ENCODE results near the gene HSPA9.
A peak's percentile ranks its signal among the peaks of the same experiment; 100 is the strongest.
"Not testable (repeated sequence)": the region's sequence is repeated elsewhere in the genome, so short reads cannot be mapped to it uniquely, and the experiment has no call there.

Gene HSPA9

GRCh38 chr5:138515556-138516245, 59.5 kb downstream of the HSPA9 start:
- H3K56ac ChIP-seq (ENCODE audit: low read length) = no peak overlapping the region
- H3K27me3 ChIP-seq (ENCODE audit: insufficient read depth, low read length, poor library complexity) = no peaks in the 10 kb centered on the region
- H3K79me2 ChIP-seq (ENCODE audit: control insufficient read depth, insufficient read depth, low read length) = peaks cover 12% of the 10 kb centered on the region
- no peak overlapping the region for H3K23ac ChIP-seq (ENCODE audit: low read length)
- H2BK5ac ChIP-seq (ENCODE audit: low read length) = no peak overlapping the region
- H4K8ac ChIP-seq (ENCODE audit: low read depth, low read length) = no peak overlapping the region
- no peak for DNase-seq
- H2BK15ac ChIP-seq (replicated peaks; ENCODE audit: low read depth) = no peak overlapping the region
- H3K79me1 ChIP-seq (ENCODE audit: low read length) = peaks cover 4% of the 10 kb centered on the region
- no peak overlapping the region for H3K4me2 ChIP-seq (ENCODE audit: low read length)
- H4K5ac ChIP-seq (ENCODE audit: low read length) = no peak overlapping the region
- no peak overlapping the region for H2BK120ac ChIP-seq (ENCODE audit: low read depth, low read length)
- no peak overlapping the region for H3K18ac ChIP-seq (ENCODE audit: low read length)
- H3K27ac ChIP-seq (ENCODE audit: low read depth, low read length) = no peak overlapping the region
- no peak overlapping the region for H2AK5ac ChIP-seq (ENCODE audit: low read length)
- H3K9ac ChIP-seq (ENCODE audit: low read length) = no peak overlapping the region
- no CpG with 5 or more reads among the region's 3 CpGs for WGBS (ENCODE audit: extremely low coverage, insufficient coverage, low lambda C conversion rate)
- H3K36me3 ChIP-seq (ENCODE audit: control insufficient read depth, insufficient read depth, low read length) = peaks cover 5% of the 10 kb centered on the region
- H3K4me1 ChIP-seq (ENCODE audit: control insufficient read depth, low read depth, low read length) = no peaks in the 10 kb centered on the region
- H3K4me3 ChIP-seq (ENCODE audit: low read length) = no peak overlapping the region
- H3K4ac ChIP-seq (ENCODE audit: low read depth, low read length) = no peak overlapping the region

GRCh38 chr5:138514021-138514420, 61.2 kb downstream of the HSPA9 start:
- Histone ChIP-seq H3K27me3 (ENCODE audit: insufficient read depth, low read length, poor library complexity) (no peaks in the 10 kb centered on the region), H2BK5ac (ENCODE audit: low read length) (no peak overlapping the region), H4K5ac (ENCODE audit: low read length) (no peak overlapping the region), H2AK5ac (ENCODE audit: low read length) (no peak overlapping the region), H3K4me1 (ENCODE audit: control insufficient read depth, low read depth, low read length) (no peaks in the 10 kb centered on the region), H3K4me3 (ENCODE audit: low read length) (no peak overlapping the region), H2BK120ac (ENCODE audit: low read depth, low read length) (no peak overlapping the region), H3K27ac (ENCODE audit: low read depth, low read length) (no peak overlapping the region), H3K56ac (ENCODE audit: low read length) (no peak overlapping the region), H2BK15ac (replicated peaks; ENCODE audit: low read depth) (no peak overlapping the region), H3K4ac (ENCODE audit: low read depth, low read length) (no peak overlapping the region), H4K8ac (ENCODE audit: low read depth, low read length) (no peak overlapping the region), H3K4me2 (ENCODE audit: low read length) (no peak overlapping the region), H3K79me2 (ENCODE audit: control insufficient read depth, insufficient read depth, low read length) (peaks cover 4% of the 10 kb centered on the region), H3K18ac (ENCODE audit: low read length) (no peak overlapping the region), H3K79me1 (ENCODE audit: low read length) (peaks cover 2% of the 10 kb centered on the region), H3K9ac (ENCODE audit: low read length) (no peak overlapping the region), H3K36me3 (ENCODE audit: control insufficient read depth, insufficient read depth, low read length) (peaks cover 7% of the 10 kb centered on the region), H3K23ac (ENCODE audit: low read length) (no peak overlapping the region)
- DNase-seq = no peak
- no CpG with 5 or more reads among the region's 1 CpG for WGBS (ENCODE audit: extremely low coverage, insufficient coverage, low lambda C conversion rate)

GRCh38 chr5:138508958-138509357, 66.2 kb downstream of the HSPA9 start:
- Histone ChIP-seq H3K4me2 (ENCODE audit: low read length) (no peak overlapping the region), H3K36me3 (ENCODE audit: control insufficient read depth, insufficient read depth, low read length) (peaks cover 8% of the 10 kb centered on the region), H2BK120ac (ENCODE audit: low read depth, low read length) (no peak overlapping the region), H3K27me3 (ENCODE audit: insufficient read depth, low read length, poor library complexity) (no peaks in the 10 kb centered on the region), H4K8ac (ENCODE audit: low read depth, low read length) (no peak overlapping the region), H3K56ac (ENCODE audit: low read length) (no peak overlapping the region), H3K79me1 (ENCODE audit: low read length) (no peaks in the 10 kb centered on the region), H2BK15ac (replicated peaks; ENCODE audit: low read depth) (no peak overlapping the region), H2BK5ac (ENCODE audit: low read length) (no peak overlapping the region), H3K27ac (ENCODE audit: low read depth, low read length) (no peak overlapping the region), H3K4me3 (ENCODE audit: low read length) (no peak overlapping the region), H2AK5ac (ENCODE audit: low read length) (no peak overlapping the region), H3K79me2 (ENCODE audit: control insufficient read depth, insufficient read depth, low read length) (no peaks in the 10 kb centered on the region), H3K4ac (ENCODE audit: low read depth, low read length) (no peak overlapping the region), H3K23ac (ENCODE audit: low read length) (no peak overlapping the region), H3K9ac (ENCODE audit: low read length) (no peak overlapping the region), H3K4me1 (ENCODE audit: control insufficient read depth, low read depth, low read length) (no peaks in the 10 kb centered on the region), H3K18ac (ENCODE audit: low read length) (no peak overlapping the region), H4K5ac (ENCODE audit: low read length) (no peak overlapping the region)
- DNase-seq = peak; percentile 60
- WGBS (ENCODE audit: extremely low coverage, insufficient coverage, low lambda C conversion rate) = no CpG with 5 or more reads among the region's 3 CpGs

GRCh38 chr5:138507485-138507884, 67.7 kb downstream of the HSPA9 start:
- not testable (repeated sequence) for H3K79me1 ChIP-seq (ENCODE audit: low read length)

GRCh38 chr5:138506370-138507306, 68.6 kb downstream of the HSPA9 start:
- H3K23ac ChIP-seq (ENCODE audit: low read length) = no peak overlapping the region
- no peaks in the 10 kb centered on the region for H3K79me1 ChIP-seq (ENCODE audit: low read length)
- peaks cover 5% of the 10 kb centered on the region for H3K36me3 ChIP-seq (ENCODE audit: control insufficient read depth, insufficient read depth, low read length)
- no peak overlapping the region for H3K9ac ChIP-seq (ENCODE audit: low read length)
- no peaks in the 10 kb centered on the region for H3K27me3 ChIP-seq (ENCODE audit: insufficient read depth, low read length, poor library complexity)
- no peaks in the 10 kb centered on the region for H3K4me1 ChIP-seq (ENCODE audit: control insufficient read depth, low read depth, low read length)
- H2BK120ac ChIP-seq (ENCODE audit: low read depth, low read length) = no peak overlapping the region
- no peak overlapping the region for H3K4me2 ChIP-seq (ENCODE audit: low read length)
- H3K27ac ChIP-seq (ENCODE audit: low read depth, low read length) = no peak overlapping the region
- no peak for DNase-seq
- H3K56ac ChIP-seq (ENCODE audit: low read length) = no peak overlapping the region
- no peak overlapping the region for H2BK5ac ChIP-seq (ENCODE audit: low read length)
- no peaks in the 10 kb centered on the region for H3K79me2 ChIP-seq (ENCODE audit: control insufficient read depth, insufficient read depth, low read length)
- H2BK15ac ChIP-seq (replicated peaks; ENCODE audit: low read depth) = no peak overlapping the region
- H3K4me3 ChIP-seq (ENCODE audit: low read length) = no peak overlapping the region
- no peak overlapping the region for H3K4ac ChIP-seq (ENCODE audit: low read depth, low read length)
- H2AK5ac ChIP-seq (ENCODE audit: low read length) = no peak overlapping the region
- no peak overlapping the region for H3K18ac ChIP-seq (ENCODE audit: low read length)
- no CpG with 5 or more reads among the region's 10 CpGs for WGBS (ENCODE audit: extremely low coverage, insufficient coverage, low lambda C conversion rate)
- no peak overlapping the region for H4K8ac ChIP-seq (ENCODE audit: low read depth, low read length)
- H4K5ac ChIP-seq (ENCODE audit: low read length) = no peak overlapping the region

More at GRCh38 chr5:138507485-138507884, 67.7 kb downstream of the HSPA9 start:
- not testable (repeated sequence) for H3K4ac ChIP-seq (ENCODE audit: low read depth, low read length); H4K8ac ChIP-seq (ENCODE audit: low read depth, low read length); H2BK5ac ChIP-seq (ENCODE audit: low read length); H2AK5ac ChIP-seq (ENCODE audit: low read length); H3K56ac ChIP-seq (ENCODE audit: low read length); DNase-seq; H3K9ac ChIP-seq (ENCODE audit: low read length); H2BK120ac ChIP-seq (ENCODE audit: low read depth, low read length); H3K36me3 ChIP-seq (ENCODE audit: control insufficient read depth, insufficient read depth, low read length); H3K79me2 ChIP-seq (ENCODE audit: control insufficient read depth, insufficient read depth, low read length); H3K27ac ChIP-seq (ENCODE audit: low read depth, low read length); H3K18ac ChIP-seq (ENCODE audit: low read length); H3K4me3 ChIP-seq (ENCODE audit: low read length); H2BK15ac ChIP-seq (replicated peaks; ENCODE audit: low read depth); H3K23ac ChIP-seq (ENCODE audit: low read length); H3K4me1 ChIP-seq (ENCODE audit: control insufficient read depth, low read depth, low read length); H3K4me2 ChIP-seq (ENCODE audit: low read length); H3K27me3 ChIP-seq (ENCODE audit: insufficient read depth, low read length, poor library complexity); H4K5ac ChIP-seq (ENCODE audit: low read length)
- WGBS (ENCODE audit: extremely low coverage, insufficient coverage, low lambda C conversion rate) = no CpG with 5 or more reads among the region's 8 CpGs

Measured in mesendoderm (in vitro differentiated cells).